CD4-positive, alpha-beta memory T cell (primary cell): ENCODE results near the gene EXD3. TPM values are rescaled to one million over a fixed set of nuclear protein-coding genes. Genes with fewer than 3 reads are reported as not detected.

ENCODE experiments used
- CTCF ChIA-PET: fragments of 350-600 bp; sonication (Branson Sonifier 250); formaldehyde crosslinking; loops from one replicate; lab custom pipeline; 2021; ENCODE audit warnings: inconsistent platforms; ENCODE audit not compliant: partially characterized antibody; lab: Charles Lee
- POLR2A ChIA-PET: fragments of 350-600 bp; sonication (Branson Sonifier 250); formaldehyde crosslinking; loops from one replicate; lab custom pipeline; 2021; ENCODE audit not compliant: partially characterized antibody; lab: Charles Lee
- DNase-seq, 5 donors: peaks; one replicate each; pipeline versions ENCODE4 v3.0.0 to v3.0.0-alpha.2; 2020 to 2022; ENCODE audit warnings: mixed read lengths in 1 of 5
- H3K27ac ChIP-seq: one replicate; pipeline ENCODE4 v1.7.0; 2013; ENCODE audit warnings: low read depth, low read length
- H3K27me3 ChIP-seq: 2 replicates; pipeline ENCODE4 v1.7.0; 2013; ENCODE audit warnings: mild to moderate bottlenecking, low read length, moderate library complexity; ENCODE audit not compliant: insufficient read depth
- H3K36me3 ChIP-seq: 2 replicates; pipeline ENCODE4 v1.7.0; 2013; ENCODE audit warnings: mild to moderate bottlenecking, low read length, moderate library complexity; ENCODE audit not compliant: insufficient read depth
- H3K4me1 ChIP-seq: 2 replicates; pipeline ENCODE4 v1.7.0; 2013; ENCODE audit warnings: mild to moderate bottlenecking, low read length, moderate library complexity; ENCODE audit not compliant: insufficient read depth
- H3K4me3 ChIP-seq, 2 donors: one replicate each; pipeline ENCODE4 v1.7.0; 2013; ENCODE audit warnings: low read length in 2 of 2, mild to moderate bottlenecking in 1 of 2
- H3K9me3 ChIP-seq, 2 donors: one replicate each; pipeline ENCODE4 v1.7.0; 2013; ENCODE audit warnings: low read length in 2 of 2, control low read depth in 1 of 2; ENCODE audit not compliant: control insufficient read depth in 1 of 2
- H3K27ac Mint-ChIP-seq, 7 donors: one replicate each; pipeline ENCODE4 v1.8.0; 2020 to 2021; ENCODE audit warnings: mixed read lengths in 7 of 7, mild to moderate bottlenecking in 6 of 7, inconsistent platforms in 3 of 7, moderate library complexity in 3 of 7
- H3K27me3 Mint-ChIP-seq, 2 donors: one replicate each; pipeline ENCODE4 v1.8.0; 2020 to 2021; ENCODE audit warnings: mixed read lengths in 2 of 2
- H3K36me3 Mint-ChIP-seq, 2 donors: one replicate each; pipeline ENCODE4 v1.8.0; 2020 to 2021; ENCODE audit warnings: mixed read lengths in 2 of 2, inconsistent platforms in 1 of 2, mild to moderate bottlenecking in 1 of 2
- H3K4me1 Mint-ChIP-seq, 4 donors: one replicate each; pipeline ENCODE4 v1.8.0; 2020 to 2021; ENCODE audit warnings: mixed read lengths in 4 of 4, mild to moderate bottlenecking in 1 of 4
- H3K4me3 Mint-ChIP-seq, 8 donors: one replicate each; pipeline ENCODE4 v1.8.0; 2020 to 2021; ENCODE audit warnings: mixed read lengths in 8 of 8, mild to moderate bottlenecking in 7 of 8, moderate library complexity in 6 of 8, inconsistent platforms in 3 of 8
- H3K9me3 Mint-ChIP-seq, 8 donors: one replicate each; pipeline ENCODE4 v1.8.0; 2020 to 2021; ENCODE audit warnings: mixed read lengths in 8 of 8, mild to moderate bottlenecking in 5 of 8, inconsistent platforms in 3 of 8, moderate library complexity in 1 of 8
- intact Hi-C: fragments of 100-400 bp; cut with micrococcal nuclease; formaldehyde crosslinking; loops from one replicate; pipeline ENCODE4 v1.15.1; 2023
- polyA plus RNA-seq, 2 donors: library from polyadenylated mRNA; unstranded; fragments of 300-500 nt; fragmentation: Illumina TruSeq; gene quantifications; one replicate each; pipeline ENCODE4 v1.2.3, GENCODE V29; 2021
- total RNA-seq, 2 experiments: library from RNA; stranded (reverse); gene quantifications; one replicate each; pipeline ENCODE4 v1.2.3, GENCODE V29; 2021

Gene EXD3
- total and polyA plus RNA-seq, 4 experiments from 2014 or later = 2.5 to 21.9 (median 14.2) TPM

- Histone ChIP-seq H3K4me1 (no peaks in the 10 kb centered on the region), H3K36me3 (no peaks in the 10 kb centered on the region), H3K27me3 (no peaks in the 10 kb centered on the region), H3K27ac (no peak overlapping the region), H3K9me3 (no peaks in the 10 kb centered on the region), H3K4me3 (no peak overlapping the region)
- H3K9me3 Mint-ChIP-seq = no peaks in the 10 kb centered on the region
- peaks cover 0 to 2% of the 10 kb centered on the region in 2 donors for H3K27me3 Mint-ChIP-seq
- intact Hi-C loops = no loop called here
- H3K4me3 Mint-ChIP-seq = no peak overlapping the region
- H3K27ac Mint-ChIP-seq = no peak overlapping the region
- DNase-seq = no peak
- POLR2A ChIA-PET = interaction anchor here (1.3 kb wide), 1 partner anchor 74 kb away, joined by 3 read pairs; the partner anchor contains the start of gene TUBB4B
- no peaks in the 10 kb centered on the region for H3K36me3 Mint-ChIP-seq
- H3K4me1 Mint-ChIP-seq = no peaks in the 10 kb centered on the region
- CTCF ChIA-PET = no interaction called here
Observed at GRCh38 chr9:137314561-137315560, 108.1 kb downstream of the EXD3 start.

GRCh38 chr9:137313956-137314560 is 108.9 kb downstream of the EXD3 start:
- Mint-ChIP-seq H3K27ac (no peak overlapping the region), H3K9me3 (no peaks in the 10 kb centered on the region), H3K4me3 (no peak overlapping the region), H3K4me1 (no peaks in the 10 kb centered on the region), H3K27me3 (peaks cover 0 to 2% of the 10 kb centered on the region in 2 donors), H3K36me3 (no peaks in the 10 kb centered on the region)
- H3K4me1 ChIP-seq = no peaks in the 10 kb centered on the region
- H3K4me3 ChIP-seq = no peak overlapping the region
- no peak for DNase-seq
- no peaks in the 10 kb centered on the region for H3K36me3 ChIP-seq
- POLR2A ChIA-PET = no interaction called here
- intact Hi-C loops = no loop called here
- CTCF ChIA-PET = interaction anchor here (1.4 kb wide), 1 partner anchor 12 kb away, joined by 4 read pairs; the partner anchor contains the start of gene NRARP
- H3K27ac ChIP-seq = no peak overlapping the region
- H3K9me3 ChIP-seq = no peaks in the 10 kb centered on the region
- no peaks in the 10 kb centered on the region for H3K27me3 ChIP-seq

- intact Hi-C loops = no loop called here
- Histone ChIP-seq H3K4me3 (no peak overlapping the region), H3K4me1 (no peaks in the 10 kb centered on the region), H3K27ac (no peak overlapping the region), H3K9me3 (no peaks in the 10 kb centered on the region), H3K27me3 (no peaks in the 10 kb centered on the region), H3K36me3 (no peaks in the 10 kb centered on the region)
- no peak for DNase-seq
- H3K9me3 Mint-ChIP-seq = no peaks in the 10 kb centered on the region
- H3K27me3 Mint-ChIP-seq = peaks cover 0 to 2% of the 10 kb centered on the region in 2 donors
- no peak overlapping the region for H3K4me3 Mint-ChIP-seq
- POLR2A ChIA-PET = no interaction called here
- H3K27ac Mint-ChIP-seq = no peak overlapping the region
- no peaks in the 10 kb centered on the region for H3K4me1 Mint-ChIP-seq
- CTCF ChIA-PET = interaction anchor here (1.4 kb wide), 1 partner anchor 11 kb away, joined by 4 read pairs; the partner anchor contains the start of gene NRARP
- no peaks in the 10 kb centered on the region for H3K36me3 Mint-ChIP-seq
Observed at GRCh38 chr9:137313326-137313936, 109.5 kb downstream of the EXD3 start.

GRCh38 chr9:137312852-137313325 is 110.1 kb downstream of the EXD3 start:
- no peaks in the 10 kb centered on the region for H3K36me3 Mint-ChIP-seq
- POLR2A ChIA-PET = no interaction called here

GRCh38 chr9:137311986-137312851 is 110.7 kb downstream of the EXD3 start:
- H3K27me3 Mint-ChIP-seq = no peaks in the 10 kb centered on the region
- no peak overlapping the region for H3K27ac Mint-ChIP-seq
- ChIA-PET CTCF (interaction anchor here (1.4 kb wide), 1 partner anchor 10 kb away, joined by 4 read pairs; the partner anchor contains the start of gene NRARP), POLR2A (no interaction called here)
- no peaks in the 10 kb centered on the region for H3K27me3 ChIP-seq
- no peaks in the 10 kb centered on the region for H3K36me3 Mint-ChIP-seq
- H3K4me3 Mint-ChIP-seq = no peak overlapping the region
- peaks cover 0 to 3% (median 0%) of the 10 kb centered on the region in 4 donors for H3K4me1 Mint-ChIP-seq
- H3K36me3 ChIP-seq = no peaks in the 10 kb centered on the region
- H3K4me3 ChIP-seq = no peak overlapping the region
- no peaks in the 10 kb centered on the region for H3K4me1 ChIP-seq
- H3K9me3 Mint-ChIP-seq = no peaks in the 10 kb centered on the region
- H3K27ac ChIP-seq = no peak overlapping the region
- DNase-seq = no peak
- intact Hi-C loops = no loop called here
- H3K9me3 ChIP-seq = no peaks in the 10 kb centered on the region

More at GRCh38 chr9:137312852-137313325, 110.1 kb downstream of the EXD3 start:
- H3K27me3 ChIP-seq = no peaks in the 10 kb centered on the region
- H3K4me3 Mint-ChIP-seq = no peak overlapping the region
- CTCF ChIA-PET = interaction anchor here (1.4 kb wide), 1 partner anchor 11 kb away, joined by 4 read pairs; the partner anchor contains the start of gene NRARP
- peaks cover 0 to 2% of the 10 kb centered on the region in 2 donors for H3K27me3 Mint-ChIP-seq
- no peaks in the 10 kb centered on the region for H3K4me1 Mint-ChIP-seq
- no peak for DNase-seq
- H3K27ac ChIP-seq = no peak overlapping the region
- no peaks in the 10 kb centered on the region for H3K36me3 ChIP-seq
- no peaks in the 10 kb centered on the region for H3K4me1 ChIP-seq
- H3K27ac Mint-ChIP-seq = no peak overlapping the region
- H3K9me3 ChIP-seq = no peaks in the 10 kb centered on the region
- H3K4me3 ChIP-seq = no peak overlapping the region
- H3K9me3 Mint-ChIP-seq = no peaks in the 10 kb centered on the region
- intact Hi-C loops = no loop called here

GRCh38 chr9:137311171-137311985 is 111.6 kb downstream of the EXD3 start:
- no peaks in the 10 kb centered on the region for H3K27me3 Mint-ChIP-seq
- H3K27ac ChIP-seq = no peak overlapping the region
- peaks cover 0 to 5% (median 0%) of the 10 kb centered on the region in 4 donors for H3K4me1 Mint-ChIP-seq
- no peaks in the 10 kb centered on the region for H3K36me3 ChIP-seq
- peaks cover under 1% of the 10 kb centered on the region for H3K4me1 ChIP-seq
- intact Hi-C loops = no loop called here
- ChIA-PET POLR2A (no interaction called here), CTCF (no interaction called here)
- no peaks in the 10 kb centered on the region for H3K27me3 ChIP-seq
- H3K9me3 ChIP-seq = no peaks in the 10 kb centered on the region
- no peaks in the 10 kb centered on the region for H3K9me3 Mint-ChIP-seq
- H3K4me3 ChIP-seq = no peak overlapping the region
- no peak overlapping the region for H3K27ac Mint-ChIP-seq
- no peak overlapping the region for H3K4me3 Mint-ChIP-seq
- H3K36me3 Mint-ChIP-seq = no peaks in the 10 kb centered on the region
- no peak for DNase-seq
